Brain microvascular endothelial cell (primary cell): ENCODE results near the gene HRH1.

ENCODE experiments used
- DNase-seq: peaks from one replicate; pipeline ENCODE4 v3.0.0-alpha.2; 2020
- H3K27ac ChIP-seq: fragments of 250-450 bp; sonication (Bioruptor Pico); 2 replicates; pipeline ENCODE4 v1.5.1; 2020; ENCODE audit warnings: mild to moderate bottlenecking, moderate library complexity
- H3K27me3 ChIP-seq: fragments of 250-450 bp; sonication (Bioruptor Pico); replicated peaks from 2 replicates; pipeline ENCODE4 v1.5.1; 2020; ENCODE audit warnings: mild to moderate bottlenecking
- H3K36me3 ChIP-seq: fragments of 250-450 bp; sonication (Bioruptor Pico); replicated peaks from 2 replicates; pipeline ENCODE4 v1.5.1; 2020; ENCODE audit warnings: mild to moderate bottlenecking
- H3K4me3 ChIP-seq: 2 replicates; pipeline ENCODE4 v1.5.1; 2011; ENCODE audit warnings: low read depth, mild to moderate bottlenecking, control low read depth, low read length, moderate library complexity
- CTCF ChIP-seq: IDR thresholded peaks from 2 replicates; pipeline ENCODE4 v1.5.1; 2011; ENCODE audit warnings: low read depth, mild to moderate bottlenecking, moderate library complexity, low read length, control low read depth, inconsistent platforms; ENCODE audit errors: missing control alignments
- in situ Hi-C: cut with HindIII; loops from 2 replicates; pipeline ENCODE4 v1.10.0; 2017; ENCODE audit warnings: low sequenced_read_pairs, low pct_ligation_motif_present

The HRH1 gene

GRCh38 chr3:11291808-11292207 is 137.5 kb downstream of the HRH1 start:
- H3K4me3 ChIP-seq = no peak overlapping the region
- in situ Hi-C loops = no loop called here
- no peak for DNase-seq
- no peaks in the 10 kb centered on the region for H3K36me3 ChIP-seq
- H3K27me3 ChIP-seq = no peaks in the 10 kb centered on the region
- TF ChIP-seq CTCF = no peak
- peak overlapping the region; percentile 82 for H3K27ac ChIP-seq

GRCh38 chr3:11297126-11297525 is 142.8 kb downstream of the HRH1 start:
- in situ Hi-C loops = no loop called here
- H3K27me3 ChIP-seq = no peaks in the 10 kb centered on the region
- peaks cover 17% of the 10 kb centered on the region for H3K36me3 ChIP-seq
- no peak for TF ChIP-seq CTCF
- DNase-seq = no peak
- H3K27ac ChIP-seq = no peak overlapping the region
- H3K4me3 ChIP-seq = no peak overlapping the region

GRCh38 chr3:11300970-11301369 is 146.7 kb downstream of the HRH1 start:
- Histone ChIP-seq H3K27ac (peak overlapping the region; percentile 60), H3K4me3 (no peak overlapping the region), H3K36me3 (peaks cover 27% of the 10 kb centered on the region), H3K27me3 (no peaks in the 10 kb centered on the region)
- TF ChIP-seq CTCF = no peak
- DNase-seq = peak; percentile 61
- in situ Hi-C loops = no loop called here

- Histone ChIP-seq H3K4me3 (no peak overlapping the region), H3K36me3 (peaks cover 36% of the 10 kb centered on the region), H3K27me3 (no peaks in the 10 kb centered on the region), H3K27ac (no peak overlapping the region)
- in situ Hi-C loops = no loop called here
- TF ChIP-seq CTCF = no peak
- DNase-seq = no peak
These were observed 148.2 kb downstream of the HRH1 start for GRCh38 chr3:11302444-11302843.

GRCh38 chr3:11304175-11304574 is 149.9 kb downstream of the HRH1 start:
- in situ Hi-C loops = no loop called here
- H3K36me3 ChIP-seq = peaks cover 49% of the 10 kb centered on the region

More at GRCh38 chr3:11304175-11304574, 149.9 kb downstream of the HRH1 start:
- no peak for DNase-seq
- Histone ChIP-seq H3K4me3 (no peak overlapping the region), H3K27ac (no peak overlapping the region), H3K27me3 (no peaks in the 10 kb centered on the region)
- no peak for TF ChIP-seq CTCF
